GM20431 (cell line): ENCODE data around the gene IGSF3.

Source experiments
- in situ Hi-C: fragments of 300-500 bp; cut with MseI, MboI; formaldehyde crosslinking; loops from one replicate; pipeline ENCODE4 v1.15.0; 2020; ENCODE audit warnings: low sequenced_read_pairs; ENCODE audit not compliant: unreplicated experiment

IGSF3 gene

GRCh38 chr1:116667575-116668105 lies at the start of gene IGSF3:
Gene IGSF3, minus strand, starts transcription at chr1:116667733. Its CDS starts 1,407 bp downstream, at chr1:116666326.
- in situ Hi-C loops: no loop called here

DNA sequence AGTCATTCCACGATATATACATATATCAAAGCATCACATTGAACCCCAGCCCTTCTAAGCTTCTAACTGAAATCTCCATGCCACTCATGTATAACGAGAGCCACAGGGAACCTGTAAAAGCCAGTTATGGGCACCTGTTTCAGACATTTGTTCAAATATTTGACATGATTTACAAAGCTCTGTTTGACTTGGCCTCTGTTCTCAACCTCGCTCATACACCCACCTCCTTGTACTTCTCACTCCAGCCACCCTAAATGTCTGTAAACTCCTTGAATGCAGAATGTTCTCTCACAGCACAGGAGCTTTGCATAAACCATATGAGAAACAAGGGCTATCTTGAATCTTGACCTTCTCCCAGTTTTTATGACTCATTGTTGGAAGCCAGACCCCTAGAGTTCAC lies 49.8 kb upstream of the IGSF3 start:
- in situ Hi-C loops: no loop called here

- in situ Hi-C loops: no loop called here
Measured at GRCh38 chr1:116716391-116716790, 48.9 kb upstream of the IGSF3 start.

GRCh38 chr1:116713474-116713873 lies 45.9 kb upstream of the IGSF3 start:
- in situ Hi-C loops: no loop called here

DNA sequence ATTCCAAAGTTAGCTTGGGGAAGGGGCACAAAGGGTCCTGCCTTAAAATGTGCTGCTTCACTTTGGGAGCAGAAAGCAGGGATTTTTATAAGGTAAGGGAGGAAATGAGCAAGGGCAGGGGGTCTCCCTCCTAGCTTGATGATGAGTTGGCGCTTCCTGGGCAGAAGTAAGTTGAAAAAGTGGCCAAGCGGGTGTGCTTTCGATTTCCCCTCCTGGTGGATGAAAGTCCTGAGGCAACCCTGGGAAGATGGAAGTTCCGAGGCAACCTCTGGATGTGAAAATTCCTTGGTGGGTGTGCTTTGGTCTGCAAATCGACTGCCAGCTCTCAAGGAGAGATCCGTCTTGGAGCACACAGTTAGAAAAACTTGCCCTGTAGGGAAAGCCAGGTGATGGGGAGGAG lies 45.0 kb upstream of the IGSF3 start:
- in situ Hi-C loops: no loop called here

DNA sequence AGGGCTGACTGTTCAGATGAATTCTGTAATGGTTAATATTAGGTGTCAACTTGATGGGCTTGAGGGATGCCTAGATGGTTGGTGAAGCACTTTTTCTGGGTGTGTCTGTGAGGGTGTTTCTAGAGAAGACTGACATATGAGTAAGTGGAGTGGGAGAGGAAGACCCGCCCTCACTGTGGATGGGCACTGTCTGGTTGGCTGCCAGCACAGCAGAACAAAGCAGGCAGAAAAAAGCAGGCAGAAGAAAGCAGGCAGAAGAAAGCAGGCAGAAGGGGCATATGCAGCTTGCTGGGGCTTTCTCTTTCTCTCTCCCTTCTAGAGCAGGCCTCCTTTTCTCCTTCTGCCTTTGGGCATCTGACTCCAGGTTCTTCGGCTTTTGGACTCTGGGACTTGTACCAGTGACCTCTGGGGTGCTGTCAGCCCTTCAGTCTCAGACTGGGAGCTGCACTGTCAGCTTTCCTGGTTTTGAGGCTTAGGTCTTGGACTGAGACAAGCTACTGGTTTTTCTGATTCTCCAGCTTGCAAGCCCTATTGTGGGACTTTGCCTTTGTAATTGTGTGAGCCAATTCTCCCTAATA lies 43.8 kb upstream of the IGSF3 start:
- in situ Hi-C loops: no loop called here

- in situ Hi-C loops: no loop called here
Measured at GRCh38 chr1:116710420-116711262, 43.1 kb upstream of the IGSF3 start.

GRCh38 chr1:116709666-116710167 lies 42.2 kb upstream of the IGSF3 start:
- in situ Hi-C loops: no loop called here

- in situ Hi-C loops: no loop called here
Measured at GRCh38 chr1:116708255-116708900, 40.8 kb upstream of the IGSF3 start.

DNA sequence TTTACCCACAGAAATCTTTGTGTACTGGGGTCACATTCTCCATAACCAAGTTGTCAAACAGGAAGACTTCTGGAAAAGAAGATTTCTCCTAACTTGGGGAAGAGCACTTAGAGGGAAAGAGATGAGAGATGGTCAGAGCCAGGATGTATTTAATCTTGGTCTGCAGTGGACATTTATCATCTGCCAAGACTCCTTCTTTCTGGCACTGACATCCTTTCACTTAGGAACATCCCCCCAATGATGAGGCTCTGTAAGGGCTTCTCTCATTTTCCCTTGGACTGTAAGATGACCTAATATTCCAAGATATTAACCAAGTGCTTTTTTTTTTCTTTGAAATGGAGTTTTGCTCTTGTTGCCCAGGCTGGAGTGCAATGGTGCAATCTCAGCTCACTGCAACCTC lies 39.3 kb upstream of the IGSF3 start:
- in situ Hi-C loops: no loop called here

DNA sequence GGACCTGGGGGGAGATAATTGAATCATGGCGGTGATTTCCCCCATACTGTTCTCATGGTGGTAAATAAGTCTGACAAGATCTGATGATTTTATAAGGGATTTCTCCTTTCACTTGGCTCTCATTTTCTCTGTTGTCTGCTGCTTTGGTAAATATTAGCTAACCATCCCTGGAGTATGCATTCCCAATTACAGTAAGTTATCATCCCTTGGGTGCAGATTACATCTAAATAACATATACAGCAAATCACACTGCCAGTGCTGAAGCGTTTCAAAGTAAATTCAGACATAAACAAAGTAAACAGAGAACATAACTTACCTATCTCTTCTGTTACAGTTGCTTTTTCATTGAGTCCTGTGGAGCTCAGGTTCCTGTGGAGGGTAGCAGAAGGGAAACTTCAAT lies 38.6 kb upstream of the IGSF3 start:
- in situ Hi-C loops: no loop called here

- in situ Hi-C loops: no loop called here
Measured at GRCh38 chr1:116704278-116704677, 36.7 kb upstream of the IGSF3 start.

GRCh38 chr1:116699605-116700004 lies 32.1 kb upstream of the IGSF3 start:
- in situ Hi-C loops: no loop called here

- in situ Hi-C loops: no loop called here
Measured at GRCh38 chr1:116698244-116698595, 30.7 kb upstream of the IGSF3 start.

DNA sequence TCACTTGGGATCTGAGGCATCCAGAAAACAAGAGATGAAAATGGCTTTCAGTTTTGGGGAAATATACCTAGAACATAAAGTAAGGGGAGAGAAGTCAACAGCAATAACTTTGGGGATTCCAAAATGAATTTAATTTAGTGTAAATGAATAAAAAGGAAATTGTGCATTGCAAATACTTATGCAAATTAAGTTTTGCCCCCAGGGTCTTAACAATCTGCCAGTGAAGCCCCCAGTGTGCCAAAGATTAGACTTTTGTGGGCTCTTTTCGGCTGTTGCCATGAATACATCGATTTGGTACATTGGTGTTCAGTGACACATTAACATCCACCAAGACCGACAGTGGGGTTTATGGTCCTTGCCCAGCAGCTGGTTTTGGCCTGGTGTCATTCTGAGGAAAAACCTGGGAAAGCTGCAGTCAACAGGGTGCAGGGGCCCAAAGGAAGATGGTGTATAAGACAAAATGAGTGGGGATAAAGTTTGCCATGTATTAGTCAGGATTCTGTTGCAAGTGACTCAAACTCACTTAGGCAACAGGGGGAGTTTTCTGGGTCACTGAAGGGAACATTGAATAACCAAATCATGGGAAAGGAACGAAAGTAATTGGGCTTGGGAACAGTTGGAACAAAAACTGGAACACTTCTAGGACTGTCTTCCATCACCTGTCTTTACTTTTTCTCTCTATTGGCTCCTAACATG lies 30.2 kb upstream of the IGSF3 start:
- in situ Hi-C loops: no loop called here

DNA sequence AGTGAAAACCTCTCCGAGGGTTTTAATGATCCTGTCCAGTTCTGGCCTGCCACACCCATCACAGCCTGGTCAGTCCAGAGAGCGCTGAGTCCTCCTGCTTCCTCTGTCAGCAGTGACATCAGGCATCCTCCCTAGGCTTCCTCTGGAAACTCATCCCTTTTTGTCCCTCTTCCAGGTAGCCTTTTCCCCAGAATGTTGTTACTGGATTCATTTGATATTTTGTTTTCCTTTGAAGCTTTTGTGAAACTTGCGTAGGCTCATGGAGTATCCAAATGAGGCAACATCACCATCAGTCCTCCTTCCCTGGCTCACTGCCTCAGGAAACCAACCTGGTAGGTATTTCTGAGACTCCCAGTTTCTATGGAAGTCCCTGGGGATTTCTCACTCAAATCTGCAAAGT lies 27.0 kb upstream of the IGSF3 start:
- in situ Hi-C loops: no loop called here

- in situ Hi-C loops: no loop called here
Measured at GRCh38 chr1:116693759-116694480, 26.4 kb upstream of the IGSF3 start.

- in situ Hi-C loops: no loop called here
Measured at GRCh38 chr1:116692879-116693278, 25.3 kb upstream of the IGSF3 start.

DNA sequence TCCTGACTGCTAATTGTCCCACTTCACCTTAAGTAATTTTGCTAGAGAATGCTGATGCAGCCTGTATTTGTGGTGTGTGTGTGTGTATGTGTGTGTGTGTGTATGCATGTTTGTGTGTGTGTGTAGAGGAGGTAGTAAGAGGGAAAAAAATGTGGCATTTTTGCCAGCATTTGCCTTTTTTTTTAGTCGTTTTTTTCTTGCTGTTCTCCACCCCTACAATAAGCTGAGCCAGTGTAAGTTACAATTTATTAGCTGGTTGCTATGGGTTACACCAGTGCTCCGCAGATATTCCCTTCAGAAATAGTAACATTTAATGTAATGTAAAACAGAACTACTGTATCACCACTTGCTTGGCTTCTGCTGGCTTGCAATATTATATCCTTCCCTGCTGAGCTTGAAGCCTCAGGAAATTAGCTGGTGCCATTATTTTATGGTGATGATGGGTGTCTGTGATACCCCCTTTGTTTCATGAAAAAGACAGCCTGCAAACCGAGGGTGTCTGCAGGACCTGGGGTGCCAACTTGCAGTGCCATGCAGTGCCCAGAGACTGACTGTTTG lies 23.4 kb upstream of the IGSF3 start:
- in situ Hi-C loops: no loop called here
